Heart right ventricle (tissue), 16 donors: ENCODE measurements around the gene MTHFD1L. TPM values are rescaled to one million over a fixed set of nuclear protein-coding genes. Genes with fewer than 3 reads are reported as not detected.

Experiments
- ATAC-seq, 8 donors: fragments of 200-7000 bp; cut with Tn5 transposase; one replicate each; pipeline ENCODE4 v1.9.1; 2020; ENCODE audit warnings: mild to moderate bottlenecking in 8 of 8, moderate library complexity in 8 of 8, moderate number of reproducible peaks in 1 of 8
- DNase-seq, 2 donors: peaks; one replicate each; pipeline ENCODE4 v3.0.0-alpha.2; 2020
- H3K27ac ChIP-seq, 10 donors: fragments of 200-600 bp; sonication (generic) in 2 of 10; one replicate each; pipeline versions ENCODE4 v1.5.0 to v1.8.0; 2020 to 2022; ENCODE audit warnings: mild to moderate bottlenecking in 3 of 10
- H3K27me3 ChIP-seq, 7 donors: fragments of 200-600 bp; one replicate each; pipeline ENCODE4 v1.8.0; 2021 to 2022; ENCODE audit warnings: mild to moderate bottlenecking in 2 of 7
- H3K36me3 ChIP-seq, 9 donors: fragments of 200-600 bp; sonication (generic) in 1 of 9; one replicate each; pipeline versions ENCODE4 v1.5.0 to v1.8.0; 2020 to 2022; ENCODE audit warnings: mild to moderate bottlenecking in 2 of 9
- H3K4me1 ChIP-seq, 9 donors: fragments of 200-600 bp; sonication (generic) in 1 of 9; one replicate each; pipeline versions ENCODE4 v1.5.0 to v1.8.0; 2020 to 2022; ENCODE audit warnings: mild to moderate bottlenecking in 4 of 9
- H3K4me3 ChIP-seq, 10 donors: fragments of 200-600 bp; sonication (generic) in 2 of 10; one replicate each; pipeline versions ENCODE4 v1.5.0 to v1.8.0; 2020 to 2022; ENCODE audit warnings: mild to moderate bottlenecking in 7 of 10, moderate library complexity in 2 of 10
- H3K9me3 ChIP-seq, 11 donors: fragments of 200-600 bp in 10 of 11; sonication (generic) in 2 of 11; one replicate each; pipeline versions ENCODE4 v1.5.0 to v1.8.0; 2013 to 2022; ENCODE audit warnings: mild to moderate bottlenecking in 2 of 11, control low read depth in 1 of 11, moderate library complexity in 1 of 11
- WGBS, 2 donors: extraction: QIAGEN DNeasy Blood & Tissue Kit; methylation state at CpG; one replicate each; pipeline ENCODE4 v1.1.7; 2013; ENCODE audit warnings: inconsistent platforms in 1 of 2; 5-methylcytosine and 5-hydroxymethylcytosine counted together
- intact Hi-C, 10 donors: fragments of 100-400 bp; cut with DNase I; formaldehyde crosslinking; loops; one replicate each; pipeline versions ENCODE4 v1.11.1 to v1.14.2; 2022
- polyA plus RNA-seq, 2 donors: library from polyadenylated mRNA; stranded (reverse); fragments of 200-250 nt; gene quantifications; one replicate each; pipeline ENCODE4 v1.2.3, GENCODE V29; 2013
- total RNA-seq, 10 donors: library from RNA; stranded (reverse); fragmentation: NEBNext Ultra II Directional in 3 of 10; extraction: Animal tissue kit (Norgen Biotek cat#: 25700) in 3 of 10; gene quantifications; one replicate each; pipeline versions ENCODE4 v1.2.1 to v1.2.4, GENCODE V29; 2021 to 2023
- TF ChIP-seq, protein P1 (sequence below), 9 donors: fragments of 200-600 bp; sonication (generic) in 2 of 9; IDR thresholded peaks; one replicate each; pipeline versions ENCODE4 v1.5.0 to v1.8.0; 2021 to 2022; ENCODE audit warnings: antibody characterized with exemption in 9 of 9, mild to moderate bottlenecking in 5 of 9, moderate library complexity in 1 of 9
- donor health status: Arrhythmogenic right ventricular cardiomyopathy.
- donor health status: ischemic (EF 13 %, LVEDD 7.1; RV severe dilation, severe dysfunction).
- donor health status: healthy with polysubstance abuse.
- donor health status: DM: no; HTN: yes; CAD: no.
- donor health status: DM: no; HTN: no; CAD: no.
- donor health status: ischemic (EF 25% LVEDD 6.9; RV normal size, moderate dysfunction).
- donor health status: ischemic (EF 25% LVEDD 5.7; RV mildly dilated, moderate dysfunction).
- donor health status: healthy.
- donor health status: DM: yes; HTN: yes; CAD: no.
- donor health status: Ischemic cardiomyopathy.
- donor health status: ischemic (EF 35%, LVEDD 5.7; RV mildly dilated, moderate dysfunction).
- donor health status: nonischemic (EF 11% LVEDD 7.7; RV severe dilation, severe dysfunction).
- donor health status: DM: yes; HTN: yes; CAD: no.
- donor health status: PGD.
- donor health status: ischemic (EF 29% LVEDD 5.4; RV normal size, mild dysfunction).
- donor health status: nonischemic (EF 23%, LVEDD 6.1; RV moderate dilation, normal function).

MTHFD1L gene
- total and polyA plus RNA-seq, 12 donors, result 1.2 to 10.8 (median 3.8) TPM

DNA sequence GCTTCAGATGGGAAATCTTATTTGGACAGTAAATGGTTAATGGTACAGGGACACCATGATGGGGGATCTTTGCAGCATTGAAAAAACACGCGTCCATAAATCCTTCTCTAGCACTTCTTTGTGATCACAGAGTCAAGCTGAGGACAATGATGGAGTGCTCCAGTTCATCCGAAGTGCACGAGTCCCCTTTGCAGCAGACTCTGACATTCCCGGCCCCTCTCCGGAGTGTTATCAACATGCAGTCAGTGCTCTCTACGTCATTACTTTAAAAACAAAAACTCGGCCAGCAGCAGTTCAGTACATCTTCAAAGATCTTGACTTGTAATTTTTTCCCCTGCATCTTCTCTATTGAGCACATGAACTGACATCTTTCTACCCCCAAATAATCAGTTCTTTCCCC is 188.8 kb downstream of the MTHFD1L start:
- DNase-seq (peak; percentile 34 to 56), ATAC-seq (peak in 7 of 8 donors; percentile 59 to 85 (median 73))
- Histone ChIP-seq H3K4me3 (no peak overlapping the region), H3K27ac (no peak overlapping the region), H3K9me3 (no peaks in the 10 kb centered on the region), H3K4me1 (peaks cover 0 to 21% (median 6%) of the 10 kb centered on the region in 9 donors), H3K27me3 (no peaks in the 10 kb centered on the region), H3K36me3 (peaks cover 0 to 3% (median 0%) of the 10 kb centered on the region in 9 donors)
- TF ChIP-seq, protein P1, sequence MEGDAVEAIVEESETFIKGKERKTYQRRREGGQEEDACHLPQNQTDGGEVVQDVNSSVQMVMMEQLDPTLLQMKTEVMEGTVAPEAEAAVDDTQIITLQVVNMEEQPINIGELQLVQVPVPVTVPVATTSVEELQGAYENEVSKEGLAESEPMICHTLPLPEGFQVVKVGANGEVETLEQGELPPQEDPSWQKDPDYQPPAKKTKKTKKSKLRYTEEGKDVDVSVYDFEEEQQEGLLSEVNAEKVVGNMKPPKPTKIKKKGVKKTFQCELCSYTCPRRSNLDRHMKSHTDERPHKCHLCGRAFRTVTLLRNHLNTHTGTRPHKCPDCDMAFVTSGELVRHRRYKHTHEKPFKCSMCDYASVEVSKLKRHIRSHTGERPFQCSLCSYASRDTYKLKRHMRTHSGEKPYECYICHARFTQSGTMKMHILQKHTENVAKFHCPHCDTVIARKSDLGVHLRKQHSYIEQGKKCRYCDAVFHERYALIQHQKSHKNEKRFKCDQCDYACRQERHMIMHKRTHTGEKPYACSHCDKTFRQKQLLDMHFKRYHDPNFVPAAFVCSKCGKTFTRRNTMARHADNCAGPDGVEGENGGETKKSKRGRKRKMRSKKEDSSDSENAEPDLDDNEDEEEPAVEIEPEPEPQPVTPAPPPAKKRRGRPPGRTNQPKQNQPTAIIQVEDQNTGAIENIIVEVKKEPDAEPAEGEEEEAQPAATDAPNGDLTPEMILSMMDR (IDR thresholded peaks at IDR 0.05), result no peak
- intact Hi-C loops, result no loop called here
- 20 to 30% methylated on average over 8 of the region's 8 CpGs for WGBS, 2 donors

DNA sequence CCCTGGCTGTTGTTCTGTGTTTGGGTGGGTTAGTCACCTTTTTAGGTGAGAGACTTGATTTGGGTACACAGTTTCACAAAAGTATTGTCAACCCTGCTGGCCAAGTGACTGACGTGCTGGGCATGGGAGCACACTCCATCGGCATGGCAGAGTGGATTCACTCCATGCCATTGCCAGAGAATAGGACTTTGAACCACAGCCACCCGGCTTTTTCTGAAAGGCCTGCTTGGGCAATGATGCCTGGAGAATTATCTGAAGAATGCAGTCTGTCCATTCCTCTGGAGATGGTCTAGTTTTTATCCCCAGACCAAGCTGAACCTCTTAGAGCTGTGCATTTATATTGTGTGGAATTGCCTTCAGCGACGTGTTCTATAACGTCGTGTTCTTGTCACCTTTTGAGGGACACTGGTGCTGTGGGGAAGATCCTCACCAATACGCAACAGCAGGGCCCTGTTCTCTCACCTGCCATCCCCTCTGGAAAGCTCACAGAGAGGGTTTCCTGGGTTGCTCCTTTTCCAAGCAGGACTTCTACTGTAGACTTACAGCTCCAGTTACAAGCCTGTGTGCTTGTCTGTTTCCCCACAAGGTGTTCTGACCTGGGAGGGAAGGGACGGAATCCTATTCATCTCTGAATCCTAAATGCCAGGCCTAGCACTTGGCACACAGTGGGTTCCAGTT is 190.9 kb downstream of the MTHFD1L start:
- TF ChIP-seq, protein P1 (IDR thresholded peaks at IDR 0.05), result no peak
- intact Hi-C loops, result no loop called here
- no peaks in the 10 kb centered on the region for H3K27me3 ChIP-seq
- ATAC-seq (no peak), DNase-seq (no peak)
- H3K9me3 ChIP-seq, result no peaks in the 10 kb centered on the region
- H3K36me3 ChIP-seq, result peaks cover 0 to 3% (median 0%) of the 10 kb centered on the region in 9 donors
- H3K4me3 ChIP-seq, result no peak overlapping the region
- 89 to 92% methylated on average over 9 of the region's 9 CpGs for WGBS, 2 donors
- H3K27ac ChIP-seq, result no peak overlapping the region
- peaks cover 0 to 21% (median 6%) of the 10 kb centered on the region in 9 donors for H3K4me1 ChIP-seq

DNA sequence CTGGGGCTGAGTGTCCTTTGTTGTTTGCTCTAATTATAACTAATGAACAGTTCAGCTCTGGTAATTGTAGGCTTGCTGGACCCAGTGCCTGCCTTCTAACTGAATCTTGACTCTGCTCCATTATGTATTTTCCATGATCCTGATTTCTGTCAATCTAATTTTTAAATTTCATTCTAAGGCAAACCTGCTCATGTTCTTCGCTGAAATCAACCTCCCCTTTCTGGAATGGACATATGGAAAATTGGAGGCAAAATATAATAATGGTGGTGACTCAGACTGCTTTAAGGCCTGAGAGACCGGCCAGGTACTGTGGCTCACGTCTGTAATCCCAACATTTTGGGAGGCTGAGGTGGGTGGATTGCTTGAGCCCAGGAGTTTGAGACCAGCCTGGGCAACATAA is 191.6 kb downstream of the MTHFD1L start:
- TF ChIP-seq, protein P1 (IDR thresholded peaks at IDR 0.05), result no peak
- Histone ChIP-seq H3K27ac (peak overlapping the region in 1 of 10 donors; percentile 39), H3K4me3 (no peak overlapping the region), H3K4me1 (peaks cover 0 to 21% (median 6%) of the 10 kb centered on the region in 9 donors), H3K36me3 (peaks cover 0 to 3% (median 0%) of the 10 kb centered on the region in 9 donors), H3K9me3 (no peaks in the 10 kb centered on the region), H3K27me3 (no peaks in the 10 kb centered on the region)
- intact Hi-C loops, result no loop called here
- 94 to 98% methylated on average over 3 of the region's 3 CpGs for whole genome bisulfite sequencing, 2 donors
- DNase-seq (no peak), ATAC-seq (no peak)

DNA sequence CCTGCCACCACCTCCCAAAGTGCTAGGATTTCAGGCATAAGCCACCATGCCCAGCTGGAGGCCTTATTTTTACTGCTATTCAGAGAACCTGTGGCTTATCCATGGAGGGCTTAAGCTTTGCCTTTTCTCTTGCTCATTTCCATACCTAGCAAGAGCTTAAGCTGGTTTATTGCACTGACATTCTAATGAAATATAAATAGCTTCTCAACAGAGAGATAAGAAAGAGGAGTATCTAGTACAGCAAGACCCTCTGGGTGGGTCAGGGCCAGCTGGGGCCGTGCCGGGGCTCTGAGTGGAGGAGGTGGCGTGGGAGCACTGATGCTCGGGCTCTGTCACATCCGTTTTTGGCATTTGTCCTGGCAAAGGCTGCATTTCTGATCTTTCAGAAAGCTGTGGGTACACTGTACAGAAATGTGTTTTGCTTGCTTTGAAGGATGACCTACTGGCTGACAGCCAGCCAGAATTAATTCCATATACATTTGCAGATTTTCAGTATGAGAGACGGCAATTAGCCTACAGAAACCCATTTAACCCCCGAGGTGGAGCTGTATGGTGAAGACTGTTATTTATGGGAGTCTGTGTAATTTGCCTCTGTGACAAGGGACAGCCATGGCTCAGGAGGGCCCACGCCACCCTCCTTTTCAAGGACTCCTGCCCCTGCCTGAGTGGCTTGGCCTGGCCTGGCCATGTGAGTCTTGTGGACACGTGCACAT is 192.7 kb downstream of the MTHFD1L start:
- Histone ChIP-seq H3K4me3 (no peak overlapping the region), H3K4me1 (peaks cover 0 to 27% (median 6%) of the 10 kb centered on the region in 9 donors), H3K36me3 (no peaks in the 10 kb centered on the region), H3K9me3 (no peaks in the 10 kb centered on the region), H3K27ac (peak overlapping the region in 5 of 10 donors; percentile 30 to 61 (median 39)), H3K27me3 (no peaks in the 10 kb centered on the region)
- ATAC-seq, result peak in 6 of 8 donors; percentile 22 to 89 (median 74)
- DNase-seq, result peak in 1 of 2 donors; percentile 62
- intact Hi-C loops, result no loop called here
- TF ChIP-seq, protein P1 (IDR thresholded peaks at IDR 0.05), result no peak
- 41 to 55% methylated on average over 9 of the region's 9 CpGs for WGBS, 2 donors
